Left lung (tissue), 10 donors: Measurements from ENCODE around the gene SRRM3. TPM values are rescaled to one million over a fixed set of nuclear protein-coding genes. Genes with fewer than 3 reads are reported as not detected.
"Not testable (repeated sequence)": the region's sequence is repeated elsewhere in the genome, so short reads cannot be mapped to it uniquely, and the experiment has no call there.

Experiments
- ATAC-seq: fragments of 200-7000 bp; cut with Tn5 transposase; one replicate; pipeline ENCODE4 v1.9.1; 2020; ENCODE audit warnings: moderate library complexity
- DNase-seq, 4 donors: peaks; one replicate each; pipeline ENCODE4 v3.0.0-alpha.2; 2013 to 2020
- H3K27ac ChIP-seq, 2 donors: fragments of 200-600 bp; sonication (generic) in 1 of 2; one replicate each; pipeline versions ENCODE4 v1.5.0 to v1.8.0; 2020 to 2021
- H3K27me3 ChIP-seq, 2 donors: fragments of 200-600 bp; sonication (generic) in 1 of 2; one replicate each; pipeline versions ENCODE4 v1.5.0 to v1.8.0; 2020 to 2021
- H3K36me3 ChIP-seq, 2 donors: fragments of 200-600 bp; sonication (generic) in 1 of 2; one replicate each; pipeline versions ENCODE4 v1.5.0 to v1.8.0; 2020 to 2021
- H3K4me1 ChIP-seq, 2 donors: fragments of 200-600 bp; one replicate each; pipeline ENCODE4 v1.8.0; 2021
- H3K4me3 ChIP-seq, 2 donors: fragments of 200-600 bp; sonication (generic) in 1 of 2; one replicate each; pipeline versions ENCODE4 v1.5.0 to v1.8.0; 2020 to 2021; ENCODE audit warnings: mild to moderate bottlenecking in 1 of 2
- H3K9me3 ChIP-seq, 2 donors: fragments of 200-600 bp; sonication (generic) in 1 of 2; one replicate each; pipeline versions ENCODE4 v1.5.0 to v1.8.0; 2020 to 2021
- CTCF ChIP-seq, 2 donors: fragments of 200-600 bp; sonication (generic) in 1 of 2; IDR thresholded peaks; one replicate each; pipeline versions ENCODE4 v1.5.0 to v1.8.0; 2021; ENCODE audit warnings: antibody characterized with exemption in 2 of 2
- intact Hi-C, 2 donors: fragments of 100-400 bp; cut with DNase I; formaldehyde crosslinking; loops; one replicate each; pipeline versions ENCODE4 v1.11.2 to v1.14.2; 2022
- polyA plus RNA-seq, 6 donors: library from polyadenylated mRNA; unstranded; fragments of 120-200 nt; gene quantifications; one replicate each; pipeline ENCODE4 v1.2.1, GENCODE V29; 2013; ENCODE audit not compliant: insufficient read length in 6 of 6
- total RNA-seq, 2 donors: library from RNA; stranded (reverse); fragmentation: NEBNext Ultra II Directional; extraction: Animal tissue kit (Norgen Biotek cat#: 25700); gene quantifications; one replicate each; pipeline ENCODE4 v1.2.1, GENCODE V29; 2021
- donor health status: DM: no; HTN: yes; CAD: no.
- donor health status: DM: no; HTN: no; CAD: no.

Gene SRRM3
- total and polyA plus RNA-seq, 8 donors: 0.27 to 2.0 (median 0.67) TPM

DNA sequence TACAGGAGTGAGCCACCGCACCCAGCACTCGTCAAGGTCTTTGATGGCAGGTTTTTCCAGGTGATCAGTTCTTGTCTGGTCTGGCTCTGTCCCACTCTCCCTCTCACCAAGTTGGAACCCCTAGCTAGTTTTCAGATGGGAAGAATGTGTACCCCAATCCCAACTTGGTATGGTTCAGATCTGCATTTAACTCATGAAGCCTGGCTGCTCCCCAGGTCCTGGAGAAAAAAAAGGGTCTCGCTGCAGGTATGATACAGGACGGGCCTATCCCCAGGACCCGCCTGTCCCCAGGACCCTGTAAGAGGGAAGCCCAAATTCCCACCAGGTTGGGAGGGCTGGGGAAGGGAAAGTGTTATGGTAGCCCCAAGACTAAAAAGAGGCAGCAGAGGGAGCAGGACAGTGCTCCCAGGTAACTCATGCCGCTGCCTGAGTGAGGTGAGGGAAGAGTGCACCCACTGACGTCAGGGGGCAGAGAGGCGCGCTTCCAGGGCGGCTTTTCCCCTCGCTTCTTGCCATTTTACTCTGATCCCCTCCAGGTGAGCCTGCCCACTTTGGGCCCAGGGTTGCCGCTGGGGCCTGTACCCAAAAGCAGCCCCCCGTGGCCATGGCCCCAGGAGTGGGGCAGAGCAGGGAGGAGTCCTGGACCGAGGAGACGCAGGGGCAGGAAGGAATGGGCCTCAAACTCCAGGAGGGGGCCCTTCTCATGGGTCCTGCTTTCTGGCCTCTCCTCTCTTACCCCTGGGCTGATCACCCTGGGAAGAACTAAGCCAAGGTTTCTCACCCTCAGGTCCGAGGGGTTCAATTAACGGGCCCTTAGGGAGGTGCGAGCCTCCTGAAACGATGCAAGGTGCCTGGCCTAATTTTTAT lies 36.4 kb upstream of the SRRM3 start:
- Histone ChIP-seq H3K27ac (no peak overlapping the region), H3K4me3 (no peak overlapping the region), H3K36me3 (no peaks in the 10 kb centered on the region), H3K9me3 (no peaks in the 10 kb centered on the region), H3K27me3 (no peaks in the 10 kb centered on the region), H3K4me1 (peaks cover 0 to 3% of the 10 kb centered on the region in 2 donors)
- intact Hi-C loops: no loop called here
- no peak for ATAC-seq
- no peak for TF ChIP-seq CTCF (IDR thresholded peaks at IDR 0.05)
- DNase-seq: peak in 1 of 4 donors; percentile 54

- Histone ChIP-seq H3K9me3 (no peaks in the 10 kb centered on the region), H3K4me3 (peak overlapping the region; percentile 49 to 54), H3K4me1 (peaks cover 0 to 3% of the 10 kb centered on the region in 2 donors), H3K27me3 (no peaks in the 10 kb centered on the region), H3K27ac (peak overlapping the region; percentile 81 to 83), H3K36me3 (no peaks in the 10 kb centered on the region)
- DNase-seq (peak in 1 of 4 donors; percentile 64), ATAC-seq (no peak)
- intact Hi-C loops: no loop called here
- TF ChIP-seq CTCF (IDR thresholded peaks at IDR 0.05): no peak
These were observed 35.7 kb upstream of the SRRM3 start for GRCh38 chr7:76165973-76166403.

GRCh38 chr7:76166404-76167255 lies 35.1 kb upstream of the SRRM3 start:
- Histone ChIP-seq H3K9me3 (no peaks in the 10 kb centered on the region), H3K4me1 (peaks cover 0 to 3% of the 10 kb centered on the region in 2 donors), H3K4me3 (peak overlapping the region; percentile 49 to 54), H3K27me3 (no peaks in the 10 kb centered on the region), H3K27ac (peak overlapping the region; percentile 81 to 83), H3K36me3 (no peaks in the 10 kb centered on the region)
- ATAC-seq (peak; percentile 98), DNase-seq (peak; percentile 94 to 98 (median 98))
- intact Hi-C loops: no loop called here
- TF ChIP-seq CTCF (IDR thresholded peaks at IDR 0.05): no peak

DNA sequence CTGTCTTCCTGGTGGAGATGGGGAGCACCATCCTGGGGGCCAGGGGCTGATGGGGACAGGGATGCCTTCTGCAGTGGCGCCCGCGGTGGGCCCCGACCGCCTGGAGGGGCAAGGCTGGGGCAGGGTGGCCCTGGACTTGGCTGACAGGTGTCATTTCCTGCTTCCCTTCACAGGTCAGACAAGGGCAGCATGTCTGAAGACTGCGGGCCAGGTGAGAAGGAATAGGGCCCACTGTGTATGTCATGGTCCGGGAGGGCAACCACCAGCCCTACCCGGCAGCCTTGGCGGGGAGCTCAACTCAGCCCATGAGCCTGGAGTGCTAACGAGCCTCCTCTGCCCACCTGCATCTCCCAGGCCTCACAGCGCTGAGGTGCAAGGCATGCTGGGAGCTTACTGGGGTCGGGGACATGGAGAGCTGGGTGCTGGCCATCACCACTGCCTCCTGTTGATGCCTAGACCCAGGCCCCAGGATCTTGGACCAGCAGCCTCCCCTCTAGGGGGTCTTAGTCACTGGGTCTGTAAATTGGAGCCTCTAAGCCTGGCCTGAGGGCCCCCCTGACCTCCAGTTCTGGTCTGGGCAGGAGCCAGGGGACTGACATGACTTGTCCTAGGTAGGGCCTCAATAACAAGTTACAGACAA lies 28.0 kb upstream of the SRRM3 start:
- no peak for TF ChIP-seq CTCF (IDR thresholded peaks at IDR 0.05)
- no peak for ATAC-seq
- intact Hi-C loops: loop anchor here in 1 of 2 donors (10.0 kb wide), 1 partner anchor 141 kb away; no protein-coding TSS in a partner anchor

GRCh38 chr7:76176951-76177350 lies 24.7 kb upstream of the SRRM3 start:
- H3K27me3 ChIP-seq, H3K4me1 ChIP-seq, H3K4me3 ChIP-seq, H3K27ac ChIP-seq, H3K36me3 ChIP-seq, ATAC-seq, H3K9me3 ChIP-seq: not testable (repeated sequence)
- intact Hi-C loops: loop anchor here in 1 of 2 donors (5.0 to 10.0 kb wide), 2 partner anchors 85 to 138 kb away; no protein-coding TSS in a partner anchor
- peak in 1 of 4 donors; percentile 53 for DNase-seq

More for the DNA sequence above, 28.0 kb upstream of the SRRM3 start:
- Histone ChIP-seq H3K4me1 (peaks cover 0 to 7% of the 10 kb centered on the region in 2 donors), H3K27me3 (no peaks in the 10 kb centered on the region), H3K27ac (no peak overlapping the region), H3K9me3 (no peaks in the 10 kb centered on the region), H3K4me3 (no peak overlapping the region), H3K36me3 (no peaks in the 10 kb centered on the region)
- peak in 1 of 4 donors; percentile 65 for DNase-seq
